ENCODE measurements around the gene RFX5.

RFX5 gene

GRCh38 chr1:151342569-151342968, 4.5 kb downstream of the RFX5 start:
- Mint-ChIP-seq H3K27ac (no peak overlapping the region), H3K27me3 (no peaks in the 10 kb centered on the region), H3K4me3 (no peak overlapping the region), H3K9me3 (no peaks in the 10 kb centered on the region), H3K36me3 (ENCODE audit: low read depth) (peaks cover 45% of the 10 kb centered on the region), H3K4me1 (ENCODE audit: low read depth) (peaks cover 45% of the 10 kb centered on the region)

- no peaks in the 10 kb centered on the region for H3K9me3 Mint-ChIP-seq
- no peak overlapping the region for H3K4me3 Mint-ChIP-seq
- peaks cover 43% of the 10 kb centered on the region for H3K36me3 Mint-ChIP-seq (ENCODE audit: low read depth)
- H3K27ac Mint-ChIP-seq = no peak overlapping the region
- peaks cover 40% of the 10 kb centered on the region for H3K4me1 Mint-ChIP-seq (ENCODE audit: low read depth)
- H3K27me3 Mint-ChIP-seq = no peaks in the 10 kb centered on the region
These were observed 5.0 kb downstream of the RFX5 start for GRCh38 chr1:151342021-151342420.

DNA sequence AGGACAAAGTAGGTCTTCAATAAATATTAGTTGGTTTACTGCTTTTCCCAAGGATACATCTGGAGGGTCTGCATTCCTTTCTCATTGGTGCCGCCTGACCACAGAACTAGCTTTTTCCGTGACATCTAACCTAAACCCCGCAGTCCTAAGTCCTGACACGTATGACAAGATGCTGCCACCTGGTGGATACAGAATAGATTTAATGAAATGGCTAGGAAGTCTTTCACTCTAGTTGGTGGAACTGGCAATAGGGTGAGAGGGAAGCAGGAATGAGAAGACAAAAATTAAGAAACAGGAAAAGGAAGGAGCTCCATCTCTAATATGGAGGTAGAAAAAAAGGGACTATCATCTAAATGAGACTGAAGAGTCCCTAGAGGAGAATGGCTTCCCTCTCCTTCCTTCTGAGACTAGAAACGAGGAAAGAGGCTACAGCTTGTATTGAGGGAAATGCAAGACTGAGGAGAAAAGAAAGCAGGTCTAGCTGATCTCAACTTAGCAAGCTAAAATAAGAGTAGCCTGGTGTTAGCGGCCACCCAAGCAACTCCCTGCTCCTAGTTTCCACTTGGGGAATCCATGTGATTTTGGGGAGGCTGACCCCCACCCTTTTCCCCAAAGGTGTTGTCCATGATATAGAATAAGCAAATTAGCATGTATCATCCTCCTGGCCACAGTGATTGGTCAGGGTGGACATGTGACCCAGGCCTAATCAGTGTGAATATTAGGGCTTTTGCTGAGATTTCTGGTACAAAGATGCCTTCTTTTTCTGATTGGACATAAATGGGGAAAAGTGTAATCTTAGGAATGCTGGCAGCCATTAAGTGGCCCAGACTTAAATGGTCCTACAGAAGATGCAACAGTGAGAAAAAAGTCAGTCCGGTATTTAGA, 5.9 kb downstream of the RFX5 start:
- Mint-ChIP-seq H3K9me3 (no peaks in the 10 kb centered on the region), H3K27ac (peak overlapping the region; percentile 53), H3K4me3 (no peak overlapping the region), H3K27me3 (no peaks in the 10 kb centered on the region), H3K36me3 (ENCODE audit: low read depth) (peaks cover 35% of the 10 kb centered on the region), H3K4me1 (ENCODE audit: low read depth) (peaks cover 31% of the 10 kb centered on the region)

DNA sequence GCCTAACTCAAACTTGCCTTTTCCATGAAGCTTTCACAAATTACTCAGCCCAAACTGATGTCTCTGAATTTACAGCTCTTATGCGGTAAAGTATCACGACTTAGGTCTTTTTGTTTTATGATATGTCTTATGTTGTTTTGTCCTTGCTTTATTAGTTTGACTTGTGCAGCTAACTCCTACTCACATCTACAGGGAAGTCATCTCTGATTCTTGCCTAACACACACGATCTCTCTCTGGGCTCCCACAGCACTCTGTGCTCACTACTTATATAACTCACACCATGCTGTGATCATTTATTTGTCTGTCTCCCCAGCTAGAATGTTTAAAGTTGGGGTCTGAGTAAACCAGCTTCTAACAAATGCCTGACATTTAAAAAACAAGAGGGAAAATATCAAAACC, 10.5 kb downstream of the RFX5 start:
- H3K9me3 Mint-ChIP-seq = no peaks in the 10 kb centered on the region
- H3K4me1 Mint-ChIP-seq (ENCODE audit: low read depth) = peaks cover 11% of the 10 kb centered on the region
- no peaks in the 10 kb centered on the region for H3K27me3 Mint-ChIP-seq
- no peak overlapping the region for H3K27ac Mint-ChIP-seq
- no peak overlapping the region for H3K4me3 Mint-ChIP-seq
- peaks cover 6% of the 10 kb centered on the region for H3K36me3 Mint-ChIP-seq (ENCODE audit: low read depth)

- no peaks in the 10 kb centered on the region for H3K36me3 Mint-ChIP-seq (ENCODE audit: low read depth)
These were observed 12.2 kb downstream of the RFX5 start for GRCh38 chr1:151334822-151335221.

DNA sequence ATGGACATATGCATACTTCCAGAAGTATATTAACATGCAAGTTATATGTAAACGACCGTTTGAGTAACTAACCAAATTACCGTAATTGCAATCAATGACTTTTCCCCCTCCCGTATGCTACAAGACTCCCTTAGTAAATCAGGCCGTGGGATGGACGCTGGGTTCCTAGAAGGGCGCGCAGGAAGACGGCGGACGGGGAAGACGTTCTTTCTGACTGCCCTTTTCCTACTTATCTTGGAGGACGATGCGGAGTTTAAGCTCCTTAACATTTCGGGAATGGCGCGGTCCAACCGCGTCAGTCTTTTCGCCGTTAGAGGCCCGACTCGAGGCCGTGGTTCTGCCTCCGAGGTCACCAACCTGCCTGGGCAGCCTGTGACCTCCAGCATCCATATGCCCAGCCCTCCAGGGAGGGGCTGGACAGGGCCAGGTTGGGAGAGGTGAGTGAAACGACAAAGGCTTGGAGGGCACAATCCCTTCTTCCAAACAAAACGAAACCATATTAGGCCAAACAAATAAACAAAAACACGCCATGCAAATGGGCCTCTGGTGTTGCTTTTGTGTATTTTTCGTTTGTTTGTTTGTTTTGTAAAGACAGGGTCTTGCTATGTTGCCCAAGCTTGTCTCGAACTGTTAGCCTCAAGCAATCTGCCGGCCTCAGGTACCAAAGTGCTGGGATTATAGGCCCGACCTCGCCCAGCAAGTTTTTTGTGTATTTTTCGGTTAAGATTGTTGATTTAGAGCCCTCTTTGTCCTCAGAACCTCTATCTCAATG, 19.0 kb downstream of the RFX5 start:
- peak overlapping the region; percentile 92 for H3K27ac Mint-ChIP-seq
- peak overlapping the region; percentile 91 for H3K4me3 Mint-ChIP-seq

More at GRCh38 chr1:151334822-151335221, 12.2 kb downstream of the RFX5 start:
- Mint-ChIP-seq H3K27me3 (no peaks in the 10 kb centered on the region), H3K4me1 (ENCODE audit: low read depth) (peaks cover 2% of the 10 kb centered on the region), H3K27ac (no peak overlapping the region), H3K9me3 (no peaks in the 10 kb centered on the region), H3K4me3 (no peak overlapping the region)

GRCh38 chr1:151327223-151327902, 19.7 kb downstream of the RFX5 start, which contains the start of gene PI4KB:
TSS of gene PI4KB (minus strand) at chr1:151327416. CDS start at chr1:151316481, 10,935 bp downstream.
- Mint-ChIP-seq H3K4me3 (peak within 1 kb of the TSS; percentile 91), H3K4me1 (ENCODE audit: low read depth) (peaks cover 40% of the 10 kb centered on the region), H3K36me3 (ENCODE audit: low read depth) (peaks cover 28% of the 10 kb centered on the region), H3K27me3 (no peaks in the 10 kb centered on the region), H3K9me3 (no peaks in the 10 kb centered on the region), H3K27ac (peak within 1 kb of the TSS; percentile 92)

More for the DNA sequence above, 19.0 kb downstream of the RFX5 start:
- H3K9me3 Mint-ChIP-seq = no peaks in the 10 kb centered on the region
- peaks cover 34% of the 10 kb centered on the region for H3K4me1 Mint-ChIP-seq (ENCODE audit: low read depth)
- no peaks in the 10 kb centered on the region for H3K27me3 Mint-ChIP-seq
- H3K36me3 Mint-ChIP-seq (ENCODE audit: low read depth) = peaks cover 21% of the 10 kb centered on the region

DNA sequence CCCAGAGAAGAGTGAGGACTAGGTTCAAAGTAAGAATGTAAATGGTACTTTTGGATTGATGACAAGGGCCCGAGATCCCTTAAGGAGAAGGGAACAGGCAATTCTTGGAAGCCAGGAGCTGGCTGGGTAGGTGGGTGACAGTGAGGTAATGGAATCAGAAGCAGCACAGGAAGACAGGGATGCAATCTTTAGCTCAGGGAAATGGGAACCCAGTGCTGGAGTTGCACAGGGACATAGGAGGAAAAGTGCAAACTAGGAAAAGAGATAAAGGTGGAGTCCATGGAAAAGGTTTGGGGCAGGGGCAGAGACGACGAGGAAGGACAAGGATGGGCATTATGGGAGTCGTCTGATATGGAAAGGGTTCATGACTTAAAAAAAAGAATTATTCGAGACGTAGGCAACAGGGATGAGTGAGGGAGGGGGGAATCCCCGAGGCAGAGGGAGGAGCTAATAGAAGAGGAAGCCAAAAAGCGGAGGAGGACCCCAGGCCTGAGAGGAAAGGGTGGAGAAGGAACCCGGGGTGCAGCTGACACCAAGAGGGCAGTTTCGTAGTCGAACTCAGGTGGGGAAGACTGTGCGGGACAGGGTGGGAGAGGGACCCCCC, 20.3 kb downstream of the RFX5 start:
- Mint-ChIP-seq H3K27ac (peak overlapping the region; percentile 92), H3K9me3 (no peaks in the 10 kb centered on the region), H3K4me3 (peak overlapping the region; percentile 91), H3K27me3 (no peaks in the 10 kb centered on the region), H3K4me1 (ENCODE audit: low read depth) (peaks cover 46% of the 10 kb centered on the region), H3K36me3 (ENCODE audit: low read depth) (peaks cover 34% of the 10 kb centered on the region)

DNA sequence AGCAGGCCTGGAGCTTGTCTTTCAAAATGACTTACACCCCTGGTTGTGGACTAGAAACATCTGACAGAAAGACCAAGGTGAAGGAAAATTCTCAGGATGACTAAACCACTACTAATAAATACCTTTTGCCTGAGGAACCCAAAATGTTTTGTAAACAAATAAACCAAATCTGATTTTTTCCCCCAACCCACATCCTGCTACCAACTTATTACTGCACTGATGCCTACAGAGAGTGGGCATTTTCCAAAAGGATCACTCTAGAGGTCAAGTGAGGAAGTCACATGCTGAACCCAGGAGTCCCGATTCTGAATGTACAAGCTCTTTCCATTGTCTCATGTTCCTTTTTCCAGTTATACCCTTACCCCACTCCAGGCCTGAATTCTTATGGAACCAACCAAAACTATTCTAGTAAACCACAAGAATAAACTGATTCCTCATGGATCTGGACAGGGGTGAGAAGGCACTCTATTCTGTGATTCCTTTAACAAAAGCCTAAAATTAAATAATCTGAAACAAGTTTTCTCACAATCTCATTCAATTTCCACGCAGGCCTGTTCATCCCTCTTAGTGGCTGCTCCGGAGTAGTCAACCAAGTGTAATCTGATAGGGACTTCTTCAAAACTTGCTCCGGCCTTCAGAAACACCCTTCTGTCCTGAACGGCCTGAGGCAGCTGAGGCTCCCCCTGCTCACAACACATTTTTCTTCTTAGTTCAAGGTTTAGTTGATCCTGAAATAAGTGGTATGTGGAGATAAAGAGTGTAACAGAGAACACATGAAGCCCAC, 21.2 kb downstream of the RFX5 start:
- no peaks in the 10 kb centered on the region for H3K9me3 Mint-ChIP-seq
- H3K36me3 Mint-ChIP-seq (ENCODE audit: low read depth) = peaks cover 38% of the 10 kb centered on the region
- H3K4me1 Mint-ChIP-seq (ENCODE audit: low read depth) = peaks cover 48% of the 10 kb centered on the region
- no peaks in the 10 kb centered on the region for H3K27me3 Mint-ChIP-seq
- peak overlapping the region; percentile 92 for H3K27ac Mint-ChIP-seq
- H3K4me3 Mint-ChIP-seq = peak overlapping the region; percentile 91

DNA sequence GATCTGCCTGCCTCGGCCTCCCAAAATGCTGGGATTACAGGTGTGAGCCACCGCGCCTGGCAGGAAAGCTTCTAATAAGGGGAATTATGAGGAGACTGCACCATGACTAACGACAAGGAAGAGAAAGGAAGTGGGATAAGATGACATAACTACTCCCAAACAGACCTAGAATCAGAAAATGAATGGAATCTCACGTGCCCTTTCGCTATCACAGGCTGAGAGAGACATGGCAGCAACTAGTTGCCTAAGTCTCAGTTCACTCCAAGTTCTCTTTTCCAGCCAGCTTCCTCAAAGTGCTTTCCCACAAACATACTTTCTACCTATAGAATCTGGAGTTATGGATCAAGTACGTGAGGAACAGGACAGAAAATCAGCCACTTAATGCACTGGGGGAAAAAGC, 21.8 kb downstream of the RFX5 start:
- peaks cover 41% of the 10 kb centered on the region for H3K36me3 Mint-ChIP-seq (ENCODE audit: low read depth)

GRCh38 chr1:151324390-151324930, 22.6 kb downstream of the RFX5 start:
- H3K27ac Mint-ChIP-seq = peak overlapping the region; percentile 26
- H3K4me3 Mint-ChIP-seq = no peak overlapping the region
- no peaks in the 10 kb centered on the region for H3K27me3 Mint-ChIP-seq
- H3K36me3 Mint-ChIP-seq (ENCODE audit: low read depth) = peaks cover 43% of the 10 kb centered on the region
- H3K4me1 Mint-ChIP-seq (ENCODE audit: low read depth) = peaks cover 53% of the 10 kb centered on the region
- no peaks in the 10 kb centered on the region for H3K9me3 Mint-ChIP-seq

More for the DNA sequence above, 21.8 kb downstream of the RFX5 start:
- peaks cover 52% of the 10 kb centered on the region for H3K4me1 Mint-ChIP-seq (ENCODE audit: low read depth)
- no peaks in the 10 kb centered on the region for H3K9me3 Mint-ChIP-seq
- H3K4me3 Mint-ChIP-seq = no peak overlapping the region
- no peaks in the 10 kb centered on the region for H3K27me3 Mint-ChIP-seq
- H3K27ac Mint-ChIP-seq = peak overlapping the region; percentile 92

DNA sequence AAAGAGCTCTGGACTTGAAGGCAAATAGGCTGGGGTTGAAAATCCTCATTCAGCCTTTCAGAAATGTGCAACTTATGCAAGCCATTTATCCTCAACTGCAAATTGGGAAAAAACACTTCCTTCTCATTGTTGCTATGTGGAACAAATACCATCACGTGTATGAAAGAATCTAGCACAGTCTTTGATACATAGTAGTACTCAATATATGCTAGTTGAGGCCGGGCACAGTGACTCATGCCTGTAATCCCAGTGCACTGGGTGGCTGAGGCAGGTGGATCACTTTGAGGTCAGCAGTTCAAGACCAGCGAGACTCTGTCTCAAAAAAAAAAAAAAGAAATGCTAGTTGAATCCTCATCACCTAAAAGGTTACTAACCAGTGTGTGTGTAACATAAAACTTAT, 28.1 kb downstream of the RFX5 start:
- H3K4me1 Mint-ChIP-seq (ENCODE audit: low read depth) = peaks cover 27% of the 10 kb centered on the region
- no peak overlapping the region for H3K4me3 Mint-ChIP-seq
- peaks cover 53% of the 10 kb centered on the region for H3K36me3 Mint-ChIP-seq (ENCODE audit: low read depth)
- H3K9me3 Mint-ChIP-seq = no peaks in the 10 kb centered on the region
- no peaks in the 10 kb centered on the region for H3K27me3 Mint-ChIP-seq
- no peak overlapping the region for H3K27ac Mint-ChIP-seq

- H3K4me1 Mint-ChIP-seq (ENCODE audit: low read depth) = peaks cover 44% of the 10 kb centered on the region
- H3K4me3 Mint-ChIP-seq = no peak overlapping the region
- peaks cover 55% of the 10 kb centered on the region for H3K36me3 Mint-ChIP-seq (ENCODE audit: low read depth)
- H3K27me3 Mint-ChIP-seq = no peaks in the 10 kb centered on the region
- no peak overlapping the region for H3K27ac Mint-ChIP-seq
- H3K9me3 Mint-ChIP-seq = no peaks in the 10 kb centered on the region
These were observed 31.4 kb downstream of the RFX5 start for GRCh38 chr1:151315565-151316235.
